Gastrocnemius medialis (tissue), 4 donors: ENCODE measurements around the gene MSH5.

Experiments used
- POLR2A ChIP-seq, 2 donors: fragments of 450-650 bp; IDR thresholded peaks; one replicate each; pipeline ENCODE4 v1.6.1; 2017; ENCODE audit warnings: antibody characterized with exemption in 2 of 2, mild to moderate bottlenecking in 2 of 2, moderate library complexity in 2 of 2
- TF ChIP-seq, protein P1 (sequence below), 5 experiments: fragments of 450-650 bp in 3 of 5; fragments of 200-600 bp in 2 of 5; sonication (generic) in 2 of 5; IDR thresholded peaks in 4 of 5; conservative IDR thresholded peaks in 1 of 5; 1 replicate in 4 of 5; 2 replicates in 1 of 5; pipeline ENCODE4 v1.5.1; 2016 to 2019; ENCODE audit warnings: antibody characterized with exemption in 5 of 5, mild to moderate bottlenecking in 3 of 5, moderate library complexity in 3 of 5

DNA sequence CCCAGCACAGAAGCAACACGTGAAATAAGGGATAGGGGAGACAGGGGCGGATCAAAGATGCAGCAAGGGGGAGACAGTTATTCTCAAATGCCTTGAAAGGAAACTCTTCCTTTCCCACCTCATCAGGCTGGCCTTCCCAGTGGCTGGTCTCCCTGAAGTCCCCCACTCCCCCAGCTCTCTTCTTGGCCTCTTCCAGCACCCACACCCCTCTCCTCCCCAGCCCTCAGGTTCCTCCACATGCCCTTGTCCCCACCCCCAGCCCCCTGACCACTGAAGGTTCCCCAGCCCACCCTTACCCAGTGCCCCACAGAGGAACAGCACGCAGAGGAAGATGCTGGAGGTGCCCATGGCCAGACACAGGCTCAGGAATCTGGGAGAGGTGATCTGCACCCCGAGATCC, 26.3 kb upstream of the MSH5 start:
- TF ChIP-seq, protein P1, sequence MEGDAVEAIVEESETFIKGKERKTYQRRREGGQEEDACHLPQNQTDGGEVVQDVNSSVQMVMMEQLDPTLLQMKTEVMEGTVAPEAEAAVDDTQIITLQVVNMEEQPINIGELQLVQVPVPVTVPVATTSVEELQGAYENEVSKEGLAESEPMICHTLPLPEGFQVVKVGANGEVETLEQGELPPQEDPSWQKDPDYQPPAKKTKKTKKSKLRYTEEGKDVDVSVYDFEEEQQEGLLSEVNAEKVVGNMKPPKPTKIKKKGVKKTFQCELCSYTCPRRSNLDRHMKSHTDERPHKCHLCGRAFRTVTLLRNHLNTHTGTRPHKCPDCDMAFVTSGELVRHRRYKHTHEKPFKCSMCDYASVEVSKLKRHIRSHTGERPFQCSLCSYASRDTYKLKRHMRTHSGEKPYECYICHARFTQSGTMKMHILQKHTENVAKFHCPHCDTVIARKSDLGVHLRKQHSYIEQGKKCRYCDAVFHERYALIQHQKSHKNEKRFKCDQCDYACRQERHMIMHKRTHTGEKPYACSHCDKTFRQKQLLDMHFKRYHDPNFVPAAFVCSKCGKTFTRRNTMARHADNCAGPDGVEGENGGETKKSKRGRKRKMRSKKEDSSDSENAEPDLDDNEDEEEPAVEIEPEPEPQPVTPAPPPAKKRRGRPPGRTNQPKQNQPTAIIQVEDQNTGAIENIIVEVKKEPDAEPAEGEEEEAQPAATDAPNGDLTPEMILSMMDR (IDR thresholded peaks at IDR 0.05 in 4 of 5, conservative IDR thresholded peaks at IDR 0.05 in 1 of 5), result no peak
- TF ChIP-seq POLR2A (IDR thresholded peaks at IDR 0.05), result no peak
